ENCODE measurements around the gene ARHGAP8. TPM values are rescaled to one million over a fixed set of nuclear protein-coding genes. Genes with fewer than 3 reads are reported as not detected.
"Not testable (repeated sequence)": the region's sequence is repeated elsewhere in the genome, so short reads cannot be mapped to it uniquely, and the experiment has no call there.

ARHGAP8 gene
- total RNA-seq, 1 donor from 2014 or later: 0.25 TPM

DNA sequence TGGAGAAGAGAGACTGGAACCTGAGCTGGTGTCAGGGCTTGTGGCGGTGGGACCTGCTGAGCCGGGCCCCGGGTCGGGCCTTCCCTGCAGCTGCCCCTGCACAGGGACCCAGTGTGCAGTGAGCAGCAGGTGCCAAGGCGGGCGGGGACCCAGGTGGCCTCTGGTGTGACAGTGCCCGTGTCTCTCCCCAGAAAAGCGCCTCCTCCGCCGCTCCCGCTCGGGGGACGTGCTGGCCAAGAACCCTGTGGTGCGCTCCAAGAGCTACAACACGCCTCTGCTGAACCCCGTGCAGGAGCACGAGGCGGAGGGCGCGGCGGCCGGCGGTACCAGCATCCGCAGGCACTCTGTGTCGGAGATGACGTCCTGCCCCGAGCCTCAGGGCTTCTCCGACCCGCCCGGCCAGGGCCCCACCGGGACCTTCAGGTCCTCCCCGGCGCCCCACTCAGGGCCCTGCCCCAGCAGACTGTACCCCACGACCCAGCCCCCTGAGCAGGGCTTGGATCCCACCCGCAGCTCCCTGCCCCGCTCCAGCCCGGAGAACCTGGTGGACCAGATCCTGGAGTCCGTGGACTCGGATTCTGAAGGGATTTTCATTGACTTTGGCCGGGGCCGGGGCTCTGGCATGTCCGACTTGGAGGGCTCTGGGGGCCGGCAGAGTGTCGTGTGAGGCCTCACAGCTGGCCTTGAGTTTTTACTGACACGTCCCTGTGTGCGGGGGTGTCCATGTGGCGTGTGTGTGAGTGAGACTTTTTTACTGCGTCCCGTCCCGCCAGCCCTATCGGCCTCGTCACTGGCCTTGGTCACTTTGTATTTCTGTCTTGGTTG lies 15.6 kb upstream of the ARHGAP8 start:
- DNase-seq (ENCODE audit: low spot score): no peak
- H3K4me3 Mint-ChIP-seq (ENCODE audit: unreplicated experiment): no peak overlapping the region
- H3K27me3 Mint-ChIP-seq (ENCODE audit: low read depth): peaks cover 3% of the 10 kb centered on the region
- no peaks in the 10 kb centered on the region for H3K9me3 Mint-ChIP-seq (ENCODE audit: low read depth)
- no peak for TF ChIP-seq CTCF (IDR thresholded peaks at IDR 0.05)
- H3K36me3 Mint-ChIP-seq (ENCODE audit: low read depth): no peaks in the 10 kb centered on the region
- no peak overlapping the region for H3K27ac Mint-ChIP-seq (ENCODE audit: unreplicated experiment)
- peaks cover 8% of the 10 kb centered on the region for H3K4me1 Mint-ChIP-seq (ENCODE audit: low read depth)

DNA sequence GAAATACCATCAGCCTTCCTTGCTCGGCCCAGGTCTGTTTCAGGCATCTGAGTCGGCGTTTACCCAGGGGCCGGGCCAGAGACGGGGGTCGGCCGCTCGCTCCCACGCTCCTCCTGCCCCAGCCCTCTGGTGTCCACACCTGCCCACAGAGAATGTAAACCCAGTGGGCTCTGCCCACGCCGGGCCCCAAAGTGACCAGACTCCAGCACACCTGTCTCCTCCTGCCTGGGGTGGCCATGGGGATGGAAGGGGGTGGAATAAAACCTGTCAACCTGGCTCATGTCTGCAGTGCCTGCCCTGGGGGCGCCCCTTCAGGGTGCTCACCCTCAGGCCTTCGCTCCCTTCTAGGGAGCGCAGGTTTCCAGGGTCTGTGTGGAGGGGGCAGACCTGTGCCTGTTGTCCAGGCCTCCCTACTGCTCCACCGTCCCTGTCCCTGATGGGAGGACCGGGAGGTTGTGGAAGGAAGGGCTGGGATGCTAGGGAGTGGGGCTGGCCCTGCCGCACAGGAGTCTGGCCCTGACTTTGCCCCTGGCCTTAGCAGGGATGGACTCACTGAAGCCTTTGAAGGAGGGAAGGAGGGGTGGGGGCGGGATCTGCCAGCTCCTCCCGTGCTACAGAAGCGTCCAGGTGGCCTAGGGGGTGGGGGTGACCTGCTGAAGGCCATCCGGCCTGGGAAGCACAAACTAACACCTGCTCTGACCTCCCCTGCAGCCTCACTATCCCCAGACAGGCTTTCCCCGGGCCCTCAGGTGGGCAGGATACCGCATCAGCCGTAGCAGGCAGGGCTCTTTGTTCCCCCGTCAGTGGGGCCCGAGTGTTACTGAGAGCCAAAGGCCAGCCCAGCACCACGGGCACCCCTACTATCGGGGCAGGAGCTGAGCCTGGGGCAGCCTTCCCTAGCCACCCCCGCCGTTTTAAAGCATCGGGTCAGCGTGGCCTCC lies 14.7 kb upstream of the ARHGAP8 start:
- Mint-ChIP-seq H3K9me3 (ENCODE audit: low read depth) (no peaks in the 10 kb centered on the region), H3K27ac (ENCODE audit: unreplicated experiment) (no peak overlapping the region), H3K4me1 (ENCODE audit: low read depth) (peaks cover 8% of the 10 kb centered on the region), H3K27me3 (ENCODE audit: low read depth) (peaks cover 3% of the 10 kb centered on the region), H3K36me3 (ENCODE audit: low read depth) (no peaks in the 10 kb centered on the region), H3K4me3 (ENCODE audit: unreplicated experiment) (no peak overlapping the region)
- no peak for DNase-seq (ENCODE audit: low spot score)
- no peak for TF ChIP-seq CTCF (IDR thresholded peaks at IDR 0.05)

DNA sequence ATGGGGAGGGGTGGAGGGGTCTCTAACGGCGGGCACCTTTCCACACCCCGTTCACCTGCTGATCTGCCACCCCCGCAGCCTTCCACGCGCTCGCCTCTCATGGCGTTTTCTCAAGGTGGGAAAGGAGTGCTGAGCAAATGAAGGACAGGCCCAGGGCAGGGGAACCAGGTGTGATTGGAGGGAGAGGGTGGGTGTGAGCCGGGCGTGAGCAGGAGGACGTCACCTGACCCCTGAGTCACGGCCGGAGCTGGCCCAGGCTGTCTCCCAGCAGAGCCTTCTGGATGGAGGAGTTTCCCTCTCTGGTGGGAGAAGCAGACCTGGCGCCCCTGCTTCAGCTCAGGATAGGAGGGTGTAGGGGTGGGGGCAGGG lies 14.0 kb upstream of the ARHGAP8 start:
- H3K27ac Mint-ChIP-seq (ENCODE audit: unreplicated experiment): no peak overlapping the region
- H3K4me3 Mint-ChIP-seq (ENCODE audit: unreplicated experiment): no peak overlapping the region
- TF ChIP-seq CTCF (IDR thresholded peaks at IDR 0.05): no peak
- H3K4me1 Mint-ChIP-seq (ENCODE audit: low read depth): peaks cover 8% of the 10 kb centered on the region
- H3K36me3 Mint-ChIP-seq (ENCODE audit: low read depth): no peaks in the 10 kb centered on the region
- no peak for DNase-seq (ENCODE audit: low spot score)
- H3K9me3 Mint-ChIP-seq (ENCODE audit: low read depth): no peaks in the 10 kb centered on the region
- peaks cover 3% of the 10 kb centered on the region for H3K27me3 Mint-ChIP-seq (ENCODE audit: low read depth)

DNA sequence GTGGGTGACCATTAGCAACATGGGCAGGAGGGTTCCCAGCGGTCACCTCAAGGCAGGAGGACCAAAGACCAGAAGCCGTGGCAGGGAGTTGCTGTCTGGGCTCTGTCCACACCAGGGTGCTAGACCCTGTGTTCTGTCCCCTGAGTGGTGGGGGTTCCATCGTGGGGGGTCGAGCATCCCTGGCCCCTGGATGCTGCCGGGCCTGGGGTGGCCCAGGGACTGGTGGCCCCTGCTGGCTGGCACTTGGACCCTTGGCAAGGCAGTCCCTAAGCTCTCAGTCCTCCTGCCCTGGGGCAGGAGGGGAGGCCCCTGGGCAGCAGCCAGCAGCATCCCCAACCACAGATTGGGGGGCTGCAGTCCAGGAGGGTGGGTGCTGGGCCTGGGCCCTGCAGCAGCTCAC lies 13.4 kb upstream of the ARHGAP8 start:
- Mint-ChIP-seq H3K9me3 (ENCODE audit: low read depth) (no peaks in the 10 kb centered on the region), H3K27me3 (ENCODE audit: low read depth) (peaks cover 3% of the 10 kb centered on the region), H3K4me3 (ENCODE audit: unreplicated experiment) (no peak overlapping the region), H3K27ac (ENCODE audit: unreplicated experiment) (no peak overlapping the region), H3K36me3 (ENCODE audit: low read depth) (no peaks in the 10 kb centered on the region), H3K4me1 (ENCODE audit: low read depth) (peaks cover 8% of the 10 kb centered on the region)
- no peak for TF ChIP-seq CTCF (IDR thresholded peaks at IDR 0.05)
- no peak for DNase-seq (ENCODE audit: low spot score)

DNA sequence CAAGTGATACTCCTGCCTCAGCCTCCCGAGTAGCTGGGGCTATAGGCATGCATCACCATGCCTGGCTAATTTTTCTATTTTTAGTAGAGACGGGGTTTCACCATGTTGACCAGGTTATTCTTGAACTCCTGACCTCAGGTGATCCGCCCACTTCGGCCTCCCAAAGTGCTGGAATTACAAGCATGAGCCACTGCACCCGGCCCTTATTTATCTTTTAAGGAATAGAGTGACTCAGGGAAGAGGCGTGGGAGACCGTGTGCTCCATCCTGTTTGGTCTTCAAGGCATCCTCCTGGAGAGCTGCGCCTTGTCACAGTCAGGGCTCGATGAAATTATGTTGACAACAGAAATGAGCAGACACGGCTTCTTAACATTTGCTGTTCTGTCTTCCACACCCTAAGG lies 12.7 kb upstream of the ARHGAP8 start:
- H3K27ac Mint-ChIP-seq (ENCODE audit: unreplicated experiment); H3K4me3 Mint-ChIP-seq (ENCODE audit: unreplicated experiment); H3K36me3 Mint-ChIP-seq (ENCODE audit: low read depth); H3K27me3 Mint-ChIP-seq (ENCODE audit: low read depth); H3K9me3 Mint-ChIP-seq (ENCODE audit: low read depth); DNase-seq (ENCODE audit: low spot score); H3K4me1 Mint-ChIP-seq (ENCODE audit: low read depth): not testable (repeated sequence)

Measured in chondrocyte (in vitro differentiated cells).